H1 (cell line): Measurements from ENCODE around the gene HOXD4. TPM values are rescaled to one million over a fixed set of nuclear protein-coding genes. Genes with fewer than 3 reads are reported as not detected.
A peak's percentile ranks its signal among the peaks of the same experiment; 100 is the strongest.

ENCODE experiments used
- CTCF ChIA-PET: fragments of 300-600 bp; sonication (Branson Sonifier 250); formaldehyde crosslinking; loops from one replicate; lab custom pipeline; 2021; ENCODE audit not compliant: partially characterized antibody; lab: Charles Lee
- POLR2A ChIA-PET: fragments of 300-600 bp; sonication (Branson Sonifier 250); formaldehyde crosslinking; loops from one replicate; lab custom pipeline; 2021; ENCODE audit warnings: inconsistent platforms; ENCODE audit not compliant: partially characterized antibody; lab: Charles Lee
- DNase-seq, 2 experiments: peaks; one replicate each; pipeline versions ENCODE4 v3.0.0 to v3.0.0-alpha.2; 2010 to 2022; ENCODE audit warnings: low spot score in 2 of 2, low read depth in 1 of 2, mixed read lengths in 1 of 2
- FAIRE-seq: peaks from 2 replicates; lab custom pipeline; 2011; peaks lifted over from hg19 to GRCh38; lab: Jason Lieb, UNC
- H2AFZ ChIP-seq: 2 replicates; pipeline ENCODE4 v1.8.1; 2012; ENCODE audit warnings: low read length, inconsistent platforms
- H2AK5ac ChIP-seq: 2 replicates; pipeline ENCODE4 v1.6.1; 2013; ENCODE audit warnings: low read depth, low read length
- H2BK120ac ChIP-seq: replicated peaks from 2 replicates; pipeline ENCODE3; 2013; ENCODE audit warnings: low read depth, low read length, inconsistent platforms
- H2BK12ac ChIP-seq: 2 replicates; pipeline ENCODE4 v1.6.1; 2013; ENCODE audit warnings: low read depth, low read length
- H2BK15ac ChIP-seq: 2 replicates; pipeline ENCODE4 v1.6.1; 2013; ENCODE audit warnings: low read length
- H2BK20ac ChIP-seq: 2 replicates; pipeline ENCODE4 v1.6.1; 2013; ENCODE audit warnings: low read length
- H2BK5ac ChIP-seq: 2 replicates; pipeline ENCODE4 v1.6.1; 2013; ENCODE audit warnings: low read depth, low read length
- H3K14ac ChIP-seq: 2 replicates; pipeline ENCODE4 v1.6.1; 2013; ENCODE audit warnings: inconsistent platforms; ENCODE audit not compliant: insufficient read length
- H3K18ac ChIP-seq: 2 replicates; pipeline ENCODE4 v1.6.1; 2013; ENCODE audit warnings: low read length; ENCODE audit errors: extremely low read depth
- H3K23ac ChIP-seq: 2 replicates; pipeline ENCODE4 v1.6.1; 2013; ENCODE audit warnings: inconsistent platforms; ENCODE audit not compliant: insufficient read length
- H3K23me2 ChIP-seq: 2 replicates; pipeline ENCODE4 v1.6.1; 2013; ENCODE audit warnings: low read depth, low read length
- H3K27ac ChIP-seq: 2 replicates; pipeline ENCODE4 v1.6.1; 2011; ENCODE audit warnings: low read depth, low read length, inconsistent platforms
- H3K27me3 ChIP-seq, 4 experiments: replicated peaks in 1 of 4; 1 replicate in 1 of 4; 2 replicates in 3 of 4; pipeline versions ENCODE4 v1.6.1 to v1.8.1; 2011 to 2013; ENCODE audit warnings: low read length in 3 of 4, mild to moderate bottlenecking in 3 of 4, inconsistent platforms in 2 of 4, mixed read lengths in 2 of 4, moderate library complexity in 1 of 4; ENCODE audit not compliant: control insufficient read depth in 3 of 4, insufficient read depth in 3 of 4; ENCODE audit errors: extremely low read depth in 1 of 4
- H3K36me3 ChIP-seq, 4 experiments: 2 replicates each; pipeline versions ENCODE4 v1.6.1 to v1.8.1; 2011 to 2013; ENCODE audit warnings: mild to moderate bottlenecking in 4 of 4, low read length in 3 of 4, moderate library complexity in 2 of 4, control low read depth in 1 of 4, inconsistent platforms in 1 of 4; ENCODE audit not compliant: insufficient read depth in 4 of 4, control insufficient read depth in 2 of 4
- H3K4ac ChIP-seq: replicated peaks from 2 replicates; pipeline ENCODE3; 2013; ENCODE audit warnings: low read length, low read depth, mixed read lengths, inconsistent platforms; ENCODE audit not compliant: insufficient read length
- H3K4me1 ChIP-seq, 4 experiments: replicated peaks in 1 of 4; 1 replicate in 1 of 4; 2 replicates in 3 of 4; pipeline versions ENCODE4 v1.6.1 to v1.8.1; 2011 to 2013; ENCODE audit warnings: low read length in 3 of 4, inconsistent platforms in 2 of 4, mixed read lengths in 1 of 4; ENCODE audit not compliant: insufficient read depth in 4 of 4, control insufficient read depth in 3 of 4
- H3K4me2 ChIP-seq, 2 experiments: 2 replicates each; pipeline versions ENCODE4 v1.6.1 to v1.8.1; 2011 to 2013; ENCODE audit warnings: low read depth in 2 of 2, low read length in 2 of 2, control low read depth in 1 of 2, inconsistent platforms in 1 of 2, mild to moderate bottlenecking in 1 of 2; ENCODE audit not compliant: insufficient read depth in 1 of 2
- H3K4me3 ChIP-seq, 4 experiments: fragments of 200-600, 300-600 bp in 1 of 4; sonication (generic), shearing (Covaris generic), sonication (Bioruptor Twin) in 1 of 4; 2 replicates each; pipeline versions ENCODE4 v1.5.1 to v1.8.1; 2011 to 2016; ENCODE audit warnings: low read length in 4 of 4, low read depth in 3 of 4, control low read depth in 2 of 4, inconsistent platforms in 2 of 4, mild to moderate bottlenecking in 2 of 4, mixed read lengths in 1 of 4, moderate library complexity in 1 of 4; ENCODE audit not compliant: insufficient read depth in 2 of 4; ENCODE audit errors: extremely low read depth in 1 of 4
- H3K56ac ChIP-seq: replicated peaks from 2 replicates; pipeline ENCODE3; 2013; ENCODE audit warnings: low read depth, mild to moderate bottlenecking, mixed read lengths, low read length, inconsistent platforms; ENCODE audit not compliant: insufficient read length
- H3K79me1 ChIP-seq: 2 replicates; pipeline ENCODE4 v1.6.1; 2013; ENCODE audit warnings: low read depth, low read length, control low read depth
- H3K79me2 ChIP-seq, 2 experiments: 2 replicates each; pipeline versions ENCODE4 v1.6.1 to v1.8.1; 2012 to 2013; ENCODE audit warnings: low read length in 2 of 2, mild to moderate bottlenecking in 2 of 2, inconsistent platforms in 1 of 2; ENCODE audit not compliant: insufficient read depth in 2 of 2, control insufficient read depth in 1 of 2
- H3K9ac ChIP-seq, 4 experiments: replicated peaks in 1 of 4; 1 replicate in 1 of 4; 2 replicates in 3 of 4; pipeline versions ENCODE4 v1.6.1 to v1.8.1; 2011 to 2013; ENCODE audit warnings: low read depth in 3 of 4, low read length in 3 of 4, control low read depth in 2 of 4, mild to moderate bottlenecking in 2 of 4, moderate library complexity in 2 of 4, inconsistent platforms in 1 of 4; ENCODE audit errors: extremely low read depth in 1 of 4
- H3K9me3 ChIP-seq, 2 experiments: 2 replicates each; pipeline versions ENCODE4 v1.6.1 to v1.8.1; 2012 to 2013; ENCODE audit warnings: mild to moderate bottlenecking in 2 of 2, moderate library complexity in 2 of 2, control low read depth in 1 of 2, inconsistent platforms in 1 of 2, low read depth in 1 of 2, low read length in 1 of 2, mixed read lengths in 1 of 2; ENCODE audit not compliant: insufficient read depth in 2 of 2
- H4K20me1 ChIP-seq, 2 experiments: replicated peaks in 1 of 2; 2 replicates each; pipeline versions ENCODE3 to v1.8.1; 2011 to 2013; ENCODE audit warnings: inconsistent platforms in 2 of 2, low read length in 2 of 2, mild to moderate bottlenecking in 1 of 2; ENCODE audit not compliant: insufficient read depth in 2 of 2, control insufficient read depth in 1 of 2
- H4K5ac ChIP-seq: 2 replicates; pipeline ENCODE4 v1.6.1; 2013; ENCODE audit warnings: low read length, low read depth, mixed read lengths, inconsistent platforms; ENCODE audit not compliant: insufficient read length
- H4K8ac ChIP-seq: 2 replicates; pipeline ENCODE4 v1.8.0; 2013; ENCODE audit warnings: mild to moderate bottlenecking, moderate library complexity, low read length, inconsistent platforms; ENCODE audit not compliant: insufficient read depth; ENCODE audit errors: extremely low read depth
- H4K91ac ChIP-seq: replicated peaks from 2 replicates; pipeline ENCODE3; 2013; ENCODE audit warnings: low read length, mixed read lengths, inconsistent platforms; ENCODE audit not compliant: insufficient read length
- CBX8 ChIP-seq: fragments of 300-800, 300-1000 bp; sonication (generic); IDR thresholded peaks from 2 replicates; pipeline ENCODE4 v1.7.1; 2016; ENCODE audit warnings: low read depth, low read length, borderline replicate concordance
- USF2 ChIP-seq: IDR thresholded peaks from 2 replicates; pipeline ENCODE4 v1.6.1; 2011; ENCODE audit warnings: low read length, improper control_type of control experiment
- WGBS, 2 experiments: shearing (Covaris generic) in 1 of 2; methylation state at CpG; one replicate each; pipeline versions ENCODE4 v1.1.6 to v1.1.7; 2013 to 2015; ENCODE audit warnings: low lambda C conversion rate in 2 of 2, mixed read lengths in 2 of 2, inconsistent platforms in 1 of 2, low coverage in 1 of 2, missing lambda C conversion rate in 1 of 2; ENCODE audit not compliant: insufficient replicate concordance in 2 of 2, insufficient coverage in 1 of 2, insufficient read length in 1 of 2; ENCODE audit errors: extremely low coverage in 1 of 2, missing lambda C conversion rate in 1 of 2; 5-methylcytosine and 5-hydroxymethylcytosine counted together
- polyA plus RNA-seq, 7 experiments: library from polyadenylated mRNA; depleted of rRNA in 3 of 7; stranded (reverse) in 5 of 7; unstranded in 2 of 7; fragments of >200 nt in 5 of 7; fragments of 200-250 nt in 2 of 7; gene quantifications; 1 replicate in 5 of 7; 2 replicates in 1 of 7; 4 replicates in 1 of 7; pipeline versions ENCODE4 v1.2.1 to v1.2.3, GENCODE V29; 2011 to 2013; ENCODE audit warnings: missing spikeins in 2 of 7, mixed read lengths in 2 of 7
- total RNA-seq: library from RNA; stranded (reverse); fragmentation: NEBNext Ultra II Directional; extraction: Animal tissue kit (Norgen Biotek cat#: 25700); gene quantifications from 2 replicates; pipeline ENCODE4 v1.2.1, GENCODE V29; 2021

The HOXD4 gene
- total and polyA plus RNA-seq, 2 of the 8 experiments (the other 6 are each of a cell fraction or from before 2014, with no cell fraction given) = not detected

GRCh38 chr2:176111846-176112374 lies 39.4 kb upstream of the HOXD4 start:
- FAIRE-seq (no peak), DNase-seq (no peak)
- Histone ChIP-seq H4K5ac (no peak overlapping the region), H2BK15ac (no peak overlapping the region), H3K27ac (no peak overlapping the region), H2AFZ (no peak overlapping the region), H2BK12ac (peak overlapping the region; percentile 75; the same call in 1 of the 2 replicates), H3K18ac (no peak overlapping the region), H3K23me2 (no peaks in the 10 kb centered on the region), H3K4me3 (no peak overlapping the region), H2AK5ac (no peak overlapping the region), H3K23ac (no peak overlapping the region), H3K14ac (no peak overlapping the region), H3K9ac (no peak overlapping the region), H2BK120ac (no peak overlapping the region), H4K91ac (no peak overlapping the region), H3K36me3 (peaks cover 0 to 11% (median 0%) of the 10 kb centered on the region in 4 experiments; a peak in 1 of 8 replicates), H3K4ac (no peak overlapping the region), H3K9me3 (peaks cover 0 to 10% of the 10 kb centered on the region in 2 experiments; a peak in 2 of 4 replicates), H4K8ac (no peak overlapping the region), H3K79me1 (no peaks in the 10 kb centered on the region), H4K20me1 (peaks cover 19 to 31% of the 10 kb centered on the region in 2 experiments), H3K4me2 (no peak overlapping the region), H3K27me3 (peaks cover 96 to 99% (median 98%) of the 10 kb centered on the region in 4 experiments), H3K4me1 (peaks cover 0 to 10% (median 2%) of the 10 kb centered on the region in 4 experiments; a peak in 5 of 7 replicates), H3K56ac (no peak overlapping the region), H3K79me2 (no peaks in the 10 kb centered on the region), H2BK5ac (no peak overlapping the region), H2BK20ac (no peak overlapping the region)
- TF ChIP-seq USF2 (no peak), CBX8 (peak; percentile 63; the same call in 1 of the 2 replicates)
- 15% methylated on average over 28 of the region's 29 CpGs; no CpG with 5 or more reads in 1 of the 2 experiments for WGBS, 2 experiments
- ChIA-PET CTCF (interaction anchor here (0.6 to 5.4 kb wide), 16 partner anchors 9 to 1116 kb away, joined by 3 to 42 read pairs (median 4); partner anchors contain the start of genes EVX2 and HOXD9), POLR2A (no interaction called here)
